ENCODE data around the gene ZNF726. TPM values are rescaled to one million over a fixed set of nuclear protein-coding genes. Genes with fewer than 3 reads are reported as not detected.

Gene ZNF726
- total and polyA plus RNA-seq, 2 donors (not counting 1 experiment from before 2014, with no cell fraction given) = 3.9 to 5.6 TPM

- Mint-ChIP-seq H3K9me3 (ENCODE audit: insufficient read depth) (peaks cover 2% of the 10 kb centered on the region), H3K27me3 (no peaks in the 10 kb centered on the region), H3K4me3 (no peak overlapping the region), H3K4me1 (no peaks in the 10 kb centered on the region), H3K27ac (no peak overlapping the region)
- H3K9ac ChIP-seq (ENCODE audit: low read length) = no peak overlapping the region
- ChIA-PET CTCF (no interaction called here), POLR2A (no interaction called here)
- TF ChIP-seq EZH2 (IDR thresholded peaks at IDR 0.05; ENCODE audit: borderline replicate concordance, insufficient read depth, low read depth, low read length, poor library complexity, severe bottlenecking) = no peak
- TF ChIP-seq CTCF (IDR thresholded peaks at IDR 0.05) = no peak
- H2AFZ ChIP-seq (ENCODE audit: insufficient read depth, low read depth, low read length, poor library complexity, severe bottlenecking) = no peak overlapping the region
- no peaks in the 10 kb centered on the region for H3K79me2 ChIP-seq (ENCODE audit: control insufficient read depth, insufficient read depth, low read length)
- ATAC-seq (ENCODE audit: low read depth) (no peak), DNase-seq (no peak)
- WGBS (ENCODE audit: insufficient coverage) = 78% methylated on average over 1 of the region's 1 CpG
- no peak overlapping the region for H3K4me2 ChIP-seq (replicated peaks; ENCODE audit: low read depth, low read length, poor library complexity, severe bottlenecking)
- no peaks in the 10 kb centered on the region for H3K4me1 ChIP-seq (ENCODE audit: control insufficient read depth in 2 of 2, insufficient read depth in 2 of 2, low read length in 2 of 2)
- H3K9me3 ChIP-seq (ENCODE audit: control extremely low read depth in 1 of 3, control insufficient read depth in 2 of 3, insufficient read depth in 1 of 3, low read length in 2 of 3) = no peaks in the 10 kb centered on the region
- H4K20me1 ChIP-seq (ENCODE audit: control insufficient read depth, insufficient read depth, low read length, poor library complexity, severe bottlenecking) = no peaks in the 10 kb centered on the region
- H3K36me3 ChIP-seq (replicated peaks in 1 of 2; ENCODE audit: control extremely low read depth in 1 of 2, control insufficient read depth in 1 of 2, extremely low read depth in 1 of 2, insufficient read depth in 2 of 2, low read length in 1 of 2) = no peaks in the 10 kb centered on the region
- intact Hi-C loops (cut with micrococcal nuclease) = no loop called here
- no peak overlapping the region for H3K27ac ChIP-seq (ENCODE audit: low read length in 2 of 2)
- no peak overlapping the region for H3K4me3 ChIP-seq (ENCODE audit: control extremely low read depth in 1 of 5, extremely low read depth in 1 of 5, insufficient read depth in 1 of 5, low read depth in 2 of 5, low read length in 4 of 5)
- peaks cover 0 to under 1% (median 0%) of the 10 kb centered on the region in 4 experiments for H3K27me3 ChIP-seq (replicated peaks in 1 of 4; ENCODE audit: control extremely low read depth in 1 of 4, control insufficient read depth in 3 of 4, insufficient read depth in 4 of 4, low read length in 3 of 4)
These were observed 63.4 kb downstream of the ZNF726 start for GRCh38 chr19:23978068-23978467.

- POLR2A ChIA-PET = no interaction called here
- TF ChIP-seq EZH2 (IDR thresholded peaks at IDR 0.05; ENCODE audit: borderline replicate concordance, insufficient read depth, low read depth, low read length, poor library complexity, severe bottlenecking) = no peak
- TF ChIP-seq CTCF (IDR thresholded peaks at IDR 0.05) = no peak
- ATAC-seq (ENCODE audit: low read depth) (no peak), DNase-seq (no peak)
- WGBS (ENCODE audit: insufficient coverage) = no CpG with 5 or more reads among the region's 2 CpGs
- Histone ChIP-seq H3K27me3 (replicated peaks in 1 of 4; ENCODE audit: control extremely low read depth in 1 of 4, control insufficient read depth in 3 of 4, insufficient read depth in 4 of 4, low read length in 3 of 4) (no peaks in the 10 kb centered on the region), H3K4me3 (ENCODE audit: control extremely low read depth in 1 of 5, extremely low read depth in 1 of 5, insufficient read depth in 1 of 5, low read depth in 2 of 5, low read length in 4 of 5) (no peak overlapping the region), H3K9ac (ENCODE audit: low read length) (no peak overlapping the region), H3K4me2 (replicated peaks; ENCODE audit: low read depth, low read length, poor library complexity, severe bottlenecking) (no peak overlapping the region), H3K27ac (ENCODE audit: low read length in 2 of 2) (no peak overlapping the region), H3K9me3 (ENCODE audit: control extremely low read depth in 1 of 3, control insufficient read depth in 2 of 3, insufficient read depth in 1 of 3, low read length in 2 of 3) (no peaks in the 10 kb centered on the region), H3K79me2 (ENCODE audit: control insufficient read depth, insufficient read depth, low read length) (no peaks in the 10 kb centered on the region), H2AFZ (ENCODE audit: insufficient read depth, low read depth, low read length, poor library complexity, severe bottlenecking) (no peak overlapping the region), H3K36me3 (replicated peaks in 1 of 2; ENCODE audit: control extremely low read depth in 1 of 2, control insufficient read depth in 1 of 2, extremely low read depth in 1 of 2, insufficient read depth in 2 of 2, low read length in 1 of 2) (no peaks in the 10 kb centered on the region), H3K4me1 (ENCODE audit: control insufficient read depth in 2 of 2, insufficient read depth in 2 of 2, low read length in 2 of 2) (no peaks in the 10 kb centered on the region), H4K20me1 (ENCODE audit: control insufficient read depth, insufficient read depth, low read length, poor library complexity, severe bottlenecking) (no peaks in the 10 kb centered on the region)
- Mint-ChIP-seq H3K9me3 (ENCODE audit: insufficient read depth) (peaks cover 2% of the 10 kb centered on the region), H3K27me3 (no peaks in the 10 kb centered on the region), H3K4me1 (no peaks in the 10 kb centered on the region), H3K27ac (no peak overlapping the region), H3K4me3 (no peak overlapping the region)
- CTCF ChIA-PET = no interaction called here
- intact Hi-C loops (cut with micrococcal nuclease) = no loop called here
These were observed 66.1 kb downstream of the ZNF726 start for GRCh38 chr19:23980805-23981204.
